Measurements from ENCODE around the gene RALGAPA2. TPM values are rescaled to one million over a fixed set of nuclear protein-coding genes. Genes with fewer than 3 reads are reported as not detected.

The RALGAPA2 gene
- total RNA-seq, 1 experiment from 2014 or later, result 26.3 TPM

- intact Hi-C loops (cut with micrococcal nuclease; ENCODE audit: unreplicated experiment), result no loop called here
- BruUV-seq (replicated peaks), result no TSS peak
- Mint-ChIP-seq H3K4me1 (ENCODE audit: low read depth, unreplicated experiment) (peaks cover 8% of the 10 kb centered on the region), H3K9me3 (ENCODE audit: low read depth, unreplicated experiment) (no peaks in the 10 kb centered on the region), H3K27ac (ENCODE audit: unreplicated experiment) (no peak overlapping the region), H3K27me3 (ENCODE audit: unreplicated experiment) (no peaks in the 10 kb centered on the region), H3K4me3 (ENCODE audit: low read depth, unreplicated experiment) (no peak overlapping the region), H3K36me3 (ENCODE audit: insufficient read depth, unreplicated experiment) (no peaks in the 10 kb centered on the region)
- TF ChIP-seq CTCF (IDR thresholded peaks at IDR 0.05; ENCODE audit: unreplicated experiment), result no peak
- no peak for DNase-seq
- CTCF ChIA-PET, result no interaction called here
Measured at GRCh38 chr20:20691477-20692235, 20.8 kb downstream of the RALGAPA2 start.

- no peak overlapping the region for H3K4me3 Mint-ChIP-seq (ENCODE audit: low read depth, unreplicated experiment)
- CTCF ChIA-PET, result no interaction called here
- H3K27ac Mint-ChIP-seq (ENCODE audit: unreplicated experiment), result no peak overlapping the region
- peaks cover under 1% of the 10 kb centered on the region for H3K4me1 Mint-ChIP-seq (ENCODE audit: low read depth, unreplicated experiment)
- no peak for TF ChIP-seq CTCF (IDR thresholded peaks at IDR 0.05; ENCODE audit: unreplicated experiment)
- no TSS peak for BruUV-seq (replicated peaks)
- H3K36me3 Mint-ChIP-seq (ENCODE audit: insufficient read depth, unreplicated experiment), result no peaks in the 10 kb centered on the region
- intact Hi-C loops (cut with micrococcal nuclease; ENCODE audit: unreplicated experiment), result no loop called here
- no peak for DNase-seq
- no peaks in the 10 kb centered on the region for H3K9me3 Mint-ChIP-seq (ENCODE audit: low read depth, unreplicated experiment)
- H3K27me3 Mint-ChIP-seq (ENCODE audit: unreplicated experiment), result no peaks in the 10 kb centered on the region
Measured at GRCh38 chr20:20690676-20691476, 21.6 kb downstream of the RALGAPA2 start.

GRCh38 chr20:20687319-20687718, 25.1 kb downstream of the RALGAPA2 start:
- DNase-seq, result no peak
- BruUV-seq (replicated peaks), result no TSS peak
- H3K9me3 Mint-ChIP-seq (ENCODE audit: low read depth, unreplicated experiment), result no peaks in the 10 kb centered on the region
- no peak overlapping the region for H3K4me3 Mint-ChIP-seq (ENCODE audit: low read depth, unreplicated experiment)
- H3K36me3 Mint-ChIP-seq (ENCODE audit: insufficient read depth, unreplicated experiment), result peaks cover 4% of the 10 kb centered on the region
- peaks cover 12% of the 10 kb centered on the region for H3K4me1 Mint-ChIP-seq (ENCODE audit: low read depth, unreplicated experiment)
- intact Hi-C loops (cut with micrococcal nuclease; ENCODE audit: unreplicated experiment), result no loop called here
- no peak for TF ChIP-seq CTCF (IDR thresholded peaks at IDR 0.05; ENCODE audit: unreplicated experiment)
- CTCF ChIA-PET, result no interaction called here
- no peak overlapping the region for H3K27ac Mint-ChIP-seq (ENCODE audit: unreplicated experiment)
- no peaks in the 10 kb centered on the region for H3K27me3 Mint-ChIP-seq (ENCODE audit: unreplicated experiment)

- Mint-ChIP-seq H3K9me3 (ENCODE audit: low read depth, unreplicated experiment) (no peaks in the 10 kb centered on the region), H3K4me1 (ENCODE audit: low read depth, unreplicated experiment) (peaks cover 12% of the 10 kb centered on the region), H3K4me3 (ENCODE audit: low read depth, unreplicated experiment) (no peak overlapping the region), H3K27ac (ENCODE audit: unreplicated experiment) (no peak overlapping the region), H3K27me3 (ENCODE audit: unreplicated experiment) (no peaks in the 10 kb centered on the region), H3K36me3 (ENCODE audit: insufficient read depth, unreplicated experiment) (peaks cover 4% of the 10 kb centered on the region)
- CTCF ChIA-PET, result no interaction called here
- intact Hi-C loops (cut with micrococcal nuclease; ENCODE audit: unreplicated experiment), result no loop called here
- no peak for DNase-seq
- TF ChIP-seq CTCF (IDR thresholded peaks at IDR 0.05; ENCODE audit: unreplicated experiment), result no peak
- no TSS peak for BruUV-seq (replicated peaks)
Measured at GRCh38 chr20:20685635-20686034, 26.8 kb downstream of the RALGAPA2 start.

All from Calu3 (cell line).